ENCODE results near the gene DCDC2.

DNA sequence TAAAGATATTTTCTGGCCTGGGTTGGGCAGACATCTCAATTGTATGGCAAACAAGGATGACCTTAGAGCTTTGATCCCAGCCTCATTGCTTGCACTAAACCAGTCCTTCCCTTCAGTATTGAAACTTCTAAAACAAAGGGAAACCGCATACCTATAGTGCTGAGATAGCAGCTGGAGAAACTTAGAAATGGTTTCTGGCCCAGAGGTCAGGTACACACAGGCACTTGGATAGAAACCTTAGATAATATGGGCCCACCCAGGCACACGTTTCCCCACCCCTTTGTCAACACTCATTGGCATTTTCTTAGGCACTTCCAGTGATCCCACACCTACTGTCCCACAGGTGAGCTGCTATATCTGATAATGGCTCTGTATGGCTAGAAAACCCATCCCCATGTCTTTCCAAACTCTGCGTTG, 209.7 kb downstream of the DCDC2 start:
- TF ChIP-seq, protein P1, sequence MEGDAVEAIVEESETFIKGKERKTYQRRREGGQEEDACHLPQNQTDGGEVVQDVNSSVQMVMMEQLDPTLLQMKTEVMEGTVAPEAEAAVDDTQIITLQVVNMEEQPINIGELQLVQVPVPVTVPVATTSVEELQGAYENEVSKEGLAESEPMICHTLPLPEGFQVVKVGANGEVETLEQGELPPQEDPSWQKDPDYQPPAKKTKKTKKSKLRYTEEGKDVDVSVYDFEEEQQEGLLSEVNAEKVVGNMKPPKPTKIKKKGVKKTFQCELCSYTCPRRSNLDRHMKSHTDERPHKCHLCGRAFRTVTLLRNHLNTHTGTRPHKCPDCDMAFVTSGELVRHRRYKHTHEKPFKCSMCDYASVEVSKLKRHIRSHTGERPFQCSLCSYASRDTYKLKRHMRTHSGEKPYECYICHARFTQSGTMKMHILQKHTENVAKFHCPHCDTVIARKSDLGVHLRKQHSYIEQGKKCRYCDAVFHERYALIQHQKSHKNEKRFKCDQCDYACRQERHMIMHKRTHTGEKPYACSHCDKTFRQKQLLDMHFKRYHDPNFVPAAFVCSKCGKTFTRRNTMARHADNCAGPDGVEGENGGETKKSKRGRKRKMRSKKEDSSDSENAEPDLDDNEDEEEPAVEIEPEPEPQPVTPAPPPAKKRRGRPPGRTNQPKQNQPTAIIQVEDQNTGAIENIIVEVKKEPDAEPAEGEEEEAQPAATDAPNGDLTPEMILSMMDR (IDR thresholded peaks at IDR 0.05), result no peak
- no peak for TF ChIP-seq EP300 (IDR thresholded peaks at IDR 0.05; ENCODE audit: low read depth)
- TF ChIP-seq POLR2A (IDR thresholded peaks at IDR 0.05), result no peak
- TF ChIP-seq POLR2AphosphoS5 (IDR thresholded peaks at IDR 0.05), result no peak

Data from transverse colon (tissue), 4 donors.